AG09319 (cell line): ENCODE data around the gene TBC1D5.
A peak's percentile ranks its signal among the peaks of the same experiment; 100 is the strongest.

ENCODE experiments used
- DNase-seq: peaks from one replicate; pipeline ENCODE4 v3.0.0-alpha.2; 2010; ENCODE audit warnings: low read depth; ENCODE audit errors: extremely low read depth
- TF ChIP-seq, protein P1 (sequence below): IDR thresholded peaks from 2 replicates; pipeline ENCODE4 v1.5.1; 2011; ENCODE audit warnings: low read depth, mild to moderate bottlenecking, inconsistent platforms, low read length, moderate library complexity

The TBC1D5 gene

DNA sequence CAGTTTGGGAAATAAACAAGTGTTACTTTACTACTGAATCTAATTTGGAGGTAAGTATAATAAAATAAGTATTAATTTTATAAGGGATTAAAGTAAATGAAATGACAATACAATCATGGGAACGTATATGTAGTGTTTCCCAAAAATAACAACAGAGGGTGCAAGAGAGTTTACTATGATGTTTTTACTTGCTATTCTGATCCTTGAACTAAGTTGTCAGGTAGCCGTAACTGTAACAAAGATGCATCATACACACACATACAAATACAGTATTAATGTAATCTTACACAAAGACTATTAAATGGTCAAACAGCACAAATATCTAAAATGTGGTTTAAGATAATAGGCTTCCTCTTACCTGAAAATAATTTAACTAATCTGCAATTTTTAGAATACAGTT lies 311.4 kb downstream of the TBC1D5 start:
- TF ChIP-seq, protein P1, sequence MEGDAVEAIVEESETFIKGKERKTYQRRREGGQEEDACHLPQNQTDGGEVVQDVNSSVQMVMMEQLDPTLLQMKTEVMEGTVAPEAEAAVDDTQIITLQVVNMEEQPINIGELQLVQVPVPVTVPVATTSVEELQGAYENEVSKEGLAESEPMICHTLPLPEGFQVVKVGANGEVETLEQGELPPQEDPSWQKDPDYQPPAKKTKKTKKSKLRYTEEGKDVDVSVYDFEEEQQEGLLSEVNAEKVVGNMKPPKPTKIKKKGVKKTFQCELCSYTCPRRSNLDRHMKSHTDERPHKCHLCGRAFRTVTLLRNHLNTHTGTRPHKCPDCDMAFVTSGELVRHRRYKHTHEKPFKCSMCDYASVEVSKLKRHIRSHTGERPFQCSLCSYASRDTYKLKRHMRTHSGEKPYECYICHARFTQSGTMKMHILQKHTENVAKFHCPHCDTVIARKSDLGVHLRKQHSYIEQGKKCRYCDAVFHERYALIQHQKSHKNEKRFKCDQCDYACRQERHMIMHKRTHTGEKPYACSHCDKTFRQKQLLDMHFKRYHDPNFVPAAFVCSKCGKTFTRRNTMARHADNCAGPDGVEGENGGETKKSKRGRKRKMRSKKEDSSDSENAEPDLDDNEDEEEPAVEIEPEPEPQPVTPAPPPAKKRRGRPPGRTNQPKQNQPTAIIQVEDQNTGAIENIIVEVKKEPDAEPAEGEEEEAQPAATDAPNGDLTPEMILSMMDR, result peak; percentile 47
- DNase-seq, result no peak

DNA sequence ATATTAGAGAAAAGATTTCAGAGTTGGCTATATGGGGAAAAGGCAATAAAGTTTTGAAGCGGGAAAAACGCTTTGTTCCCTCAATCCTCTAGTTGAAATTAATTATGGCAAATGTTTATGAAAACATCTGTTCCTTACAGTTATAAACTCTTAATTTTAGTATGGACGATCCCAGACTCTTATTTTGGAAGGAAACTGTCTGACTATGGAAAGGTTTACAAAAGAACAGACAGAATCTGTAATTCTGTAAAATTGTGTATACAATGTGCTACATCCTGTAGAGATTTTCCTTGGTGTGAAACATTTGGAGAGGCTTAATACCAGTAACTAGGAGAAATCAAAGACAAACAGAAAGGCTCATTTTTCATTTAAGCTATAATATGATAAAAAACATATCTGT lies 311.8 kb downstream of the TBC1D5 start:
- no peak for DNase-seq
- TF ChIP-seq, protein P1, result no peak

DNA sequence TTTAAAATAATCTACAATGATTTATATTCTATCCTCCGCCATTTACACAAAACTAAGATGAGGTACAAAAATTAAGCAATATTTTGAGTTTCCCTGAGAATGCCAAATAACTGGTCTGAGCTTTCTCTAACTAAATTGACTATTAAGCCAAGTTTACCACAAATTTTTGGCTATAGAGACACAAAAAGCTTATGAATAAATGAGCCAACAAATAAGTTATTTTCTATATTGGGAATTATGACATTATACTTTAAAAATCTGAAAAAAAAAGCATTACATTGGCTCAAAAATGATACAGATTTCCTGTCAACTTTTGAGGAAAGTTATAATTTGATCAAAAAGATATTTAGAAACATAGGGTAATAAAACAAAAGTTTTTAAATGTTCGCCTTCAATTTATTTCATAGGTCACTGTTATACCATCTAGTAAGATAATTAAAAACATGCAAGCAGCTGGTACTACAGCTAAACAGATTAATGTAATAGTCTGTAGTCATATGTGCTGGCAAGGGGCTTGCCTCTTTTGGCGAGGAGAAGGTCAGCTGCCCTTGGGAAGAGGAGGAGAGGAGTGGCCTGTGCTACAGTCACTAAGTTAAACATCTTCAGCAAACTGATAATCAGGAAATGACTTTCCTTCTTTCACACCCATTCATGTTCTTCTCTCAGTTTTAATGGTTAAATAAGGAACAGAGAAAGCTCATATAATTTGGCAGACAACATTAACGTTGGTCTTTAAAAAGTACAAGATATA lies 318.5 kb downstream of the TBC1D5 start:
- DNase-seq, result peak; percentile 30
- TF ChIP-seq, protein P1, result no peak

DNA sequence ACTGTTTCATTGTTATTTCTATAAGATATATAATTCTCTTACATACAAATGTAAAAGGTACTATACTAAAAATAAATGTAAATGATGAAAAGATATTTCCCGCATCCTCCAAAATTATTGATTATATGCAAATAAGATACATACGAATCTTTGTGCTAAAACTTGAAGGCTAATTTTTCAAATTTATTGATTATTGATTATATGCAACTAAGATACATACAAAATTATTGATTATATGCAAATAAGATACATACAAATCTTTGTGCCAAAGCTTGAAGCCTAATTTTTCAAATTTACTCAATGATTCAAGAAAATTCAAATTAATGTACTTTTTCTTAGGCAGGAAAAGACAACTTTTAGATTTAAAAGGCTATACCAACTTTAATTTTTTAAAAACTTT lies 319.8 kb downstream of the TBC1D5 start:
- DNase-seq, result no peak
- TF ChIP-seq, protein P1, result no peak

DNA sequence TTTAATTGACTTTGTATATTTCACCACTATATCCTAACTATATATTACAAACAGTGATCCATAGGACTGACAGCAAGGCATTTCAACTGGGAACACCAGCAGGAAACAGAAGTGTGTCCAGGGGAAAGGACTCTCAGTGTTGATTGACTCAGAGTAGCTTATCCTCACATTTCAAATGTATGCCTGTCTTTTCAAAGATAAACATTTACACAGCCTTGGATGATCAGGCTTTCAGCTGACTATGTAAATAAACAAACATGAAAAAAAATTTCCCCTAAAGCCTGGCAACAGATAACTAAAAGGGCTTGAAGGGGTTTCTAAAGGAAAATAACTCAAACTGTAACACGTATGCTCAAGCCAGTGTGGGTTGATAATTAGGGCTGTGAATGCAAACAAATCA lies 321.8 kb downstream of the TBC1D5 start:
- TF ChIP-seq, protein P1, result no peak
- DNase-seq, result no peak

DNA sequence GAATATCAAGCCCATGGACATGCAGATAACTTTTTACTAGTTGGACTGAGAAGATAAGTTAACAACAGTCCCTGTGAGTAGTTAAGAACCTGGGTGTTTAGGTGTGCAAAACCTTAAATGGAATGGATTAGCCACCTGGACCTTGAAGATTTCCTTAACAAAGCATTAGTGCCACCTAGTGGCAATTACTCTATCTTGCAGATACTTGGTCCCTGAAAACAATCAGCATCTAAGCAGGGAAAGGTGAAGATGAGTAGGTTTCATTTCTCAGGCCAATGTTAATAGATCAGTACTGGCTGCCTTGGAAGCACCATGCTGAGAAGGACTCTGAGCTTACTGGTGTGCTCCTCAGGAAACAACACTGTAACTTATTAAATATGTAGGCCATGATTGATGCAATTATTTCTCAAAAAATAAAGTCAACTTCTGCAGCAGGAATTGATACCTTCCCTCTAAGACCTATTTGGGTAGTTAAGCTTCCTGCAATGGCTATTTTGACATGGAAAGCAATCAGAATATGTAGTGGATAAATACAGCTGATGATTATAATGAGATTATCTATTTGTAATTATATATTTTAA lies 329.4 kb downstream of the TBC1D5 start:
- peak; percentile 29 for DNase-seq
- TF ChIP-seq, protein P1, result peak; percentile 74

DNA sequence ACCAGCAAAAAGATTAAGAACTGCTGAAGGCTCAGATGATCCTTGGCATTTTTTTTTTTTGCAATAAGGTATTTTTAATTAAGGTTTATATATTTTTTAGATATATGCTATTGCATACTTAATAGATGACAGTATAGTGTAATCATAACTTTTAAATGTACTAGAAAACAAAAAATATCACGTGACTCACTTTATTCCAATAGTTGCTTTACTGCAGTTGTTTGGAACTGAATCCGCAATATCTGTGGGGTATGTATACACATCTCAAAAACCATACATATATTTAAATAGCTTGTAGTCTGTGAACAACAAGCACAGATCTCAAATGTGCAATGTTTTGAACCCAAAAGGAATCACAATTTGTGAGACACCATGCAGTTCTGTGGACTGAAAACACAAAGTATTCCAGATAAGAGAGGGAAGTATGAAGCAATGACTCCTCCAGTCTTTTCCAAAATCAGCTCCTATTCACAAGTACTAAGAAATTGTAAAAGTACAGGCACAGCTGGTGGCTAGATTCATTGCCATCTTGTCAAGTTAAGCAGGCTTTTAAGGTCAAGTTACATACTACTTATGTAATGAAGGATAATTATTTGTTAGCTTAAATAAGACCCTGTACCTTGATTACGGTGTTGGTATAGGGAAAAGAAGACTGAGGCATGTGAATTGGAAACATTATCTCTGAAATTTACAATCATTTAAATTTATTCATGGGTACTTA lies 331.1 kb downstream of the TBC1D5 start:
- TF ChIP-seq, protein P1, result no peak
- DNase-seq, result no peak
